RWPE2 (cell line): ENCODE results near the gene SAMD11.

ENCODE experiments used
- ATAC-seq: fragments of 200-7000 bp; cut with Tn5 transposase; 3 replicates; pipeline ENCODE4 v1.9.1; 2021; ENCODE audit warnings: low read depth
- DNase-seq: peaks from one replicate; pipeline ENCODE4 v3.0.0-alpha.2; 2020; ENCODE audit warnings: low spot score
- H3K27ac ChIP-seq: fragments of 450-650 bp; 2 replicates; pipeline ENCODE4 v1.5.1; 2017; ENCODE audit warnings: mild to moderate bottlenecking; ENCODE audit not compliant: poor library complexity, severe bottlenecking
- H3K27me3 ChIP-seq: fragments of 250-450 bp; sonication (Bioruptor Pico); 2 replicates; pipeline ENCODE4 v1.5.1; 2021; ENCODE audit warnings: mild to moderate bottlenecking, moderate library complexity; ENCODE audit not compliant: insufficient read depth, poor library complexity, severe bottlenecking
- H3K36me3 ChIP-seq: fragments of 250-450 bp; sonication (Bioruptor Pico); 2 replicates; pipeline ENCODE4 v1.5.1; 2020; ENCODE audit warnings: low read depth, mild to moderate bottlenecking, moderate library complexity
- H3K4me1 ChIP-seq: fragments of 250-450 bp; sonication (Bioruptor Pico); 2 replicates; pipeline ENCODE4 v1.5.1; 2021; ENCODE audit warnings: mild to moderate bottlenecking, moderate library complexity; ENCODE audit not compliant: insufficient read depth, poor library complexity, severe bottlenecking
- H3K4me3 ChIP-seq: fragments of 250-450 bp; sonication (Bioruptor Pico); 2 replicates; pipeline ENCODE4 v1.5.1; 2021; ENCODE audit warnings: mild to moderate bottlenecking, moderate library complexity; ENCODE audit not compliant: severe bottlenecking
- H3K9me3 ChIP-seq: fragments of 250-450 bp; sonication (Bioruptor Pico); 2 replicates; pipeline ENCODE4 v1.5.1; 2021; ENCODE audit warnings: mild to moderate bottlenecking, moderate library complexity; ENCODE audit not compliant: severe bottlenecking
- CTCF ChIP-seq: fragments of 450-650 bp; IDR thresholded peaks from one replicate; pipeline ENCODE4 v1.5.1; 2017; ENCODE audit warnings: mild to moderate bottlenecking, moderate library complexity; ENCODE audit not compliant: poor library complexity, severe bottlenecking

The SAMD11 gene

GRCh38 chr1:965526-966134 lies 41.9 kb downstream of the SAMD11 start:
- peak; percentile 0; the same call in 1 of the 3 replicates for ATAC-seq
- peaks cover 11% of the 10 kb centered on the region for H3K36me3 ChIP-seq
- no peaks in the 10 kb centered on the region for H3K27me3 ChIP-seq
- DNase-seq, result no peak
- H3K4me3 ChIP-seq, result peak overlapping the region; percentile 61
- no peaks in the 10 kb centered on the region for H3K4me1 ChIP-seq
- no peak for TF ChIP-seq CTCF
- no peaks in the 10 kb centered on the region for H3K9me3 ChIP-seq
- peak overlapping the region; percentile 89 for H3K27ac ChIP-seq

- Histone ChIP-seq H3K27ac (peak within 1 kb of the TSS; percentile 89), H3K9me3 (no peaks in the 10 kb centered on the region), H3K27me3 (no peaks in the 10 kb centered on the region), H3K36me3 (peaks cover 11% of the 10 kb centered on the region), H3K4me3 (peak within 1 kb of the TSS; percentile 61), H3K4me1 (no peaks in the 10 kb centered on the region)
- peak; percentile 87 for ATAC-seq
- no peak for TF ChIP-seq CTCF
- no peak for DNase-seq
These were observed 42.5 kb downstream of the SAMD11 start, which contains the start of gene PLEKHN1 for GRCh38 chr1:966135-966703. PLEKHN1 (plus strand) TSS chr1:966482; CDS start chr1:966532, 50 bp downstream.

GRCh38 chr1:966704-967300 lies 43.1 kb downstream of the SAMD11 start:
- ATAC-seq, result peak; percentile 77
- no peak for TF ChIP-seq CTCF
- peak overlapping the region; percentile 89 for H3K27ac ChIP-seq
- H3K36me3 ChIP-seq, result peaks cover 11% of the 10 kb centered on the region
- no peaks in the 10 kb centered on the region for H3K4me1 ChIP-seq
- DNase-seq, result no peak
- peak overlapping the region; percentile 61 for H3K4me3 ChIP-seq
- H3K27me3 ChIP-seq, result no peaks in the 10 kb centered on the region
- H3K9me3 ChIP-seq, result no peaks in the 10 kb centered on the region

- ATAC-seq (no peak), DNase-seq (no peak)
- H3K4me3 ChIP-seq, result no peak overlapping the region
- peaks cover 11% of the 10 kb centered on the region for H3K36me3 ChIP-seq
- no peaks in the 10 kb centered on the region for H3K4me1 ChIP-seq
- no peaks in the 10 kb centered on the region for H3K27me3 ChIP-seq
- no peak for TF ChIP-seq CTCF
- H3K27ac ChIP-seq, result peak overlapping the region; percentile 89
- H3K9me3 ChIP-seq, result no peaks in the 10 kb centered on the region
These were observed 44.0 kb downstream of the SAMD11 start for GRCh38 chr1:967466-968343.
